ENCODE data around the gene CSMD2. TPM values are rescaled to one million over a fixed set of nuclear protein-coding genes. Genes with fewer than 3 reads are reported as not detected.

CSMD2 gene
- polyA plus RNA-seq, 1 of the 3 experiments (the other 2 are of a cell fraction): not detected

- no peak for DNase-seq
Measured at GRCh38 chr1:33529957-33530356, 635.1 kb downstream of the CSMD2 start.

GRCh38 chr1:33527934-33528333 is 637.1 kb downstream of the CSMD2 start:
- Histone ChIP-seq H3K4me3 (ENCODE audit: low read depth in 2 of 2, low read length in 1 of 2) (no peak overlapping the region), H2AFZ (ENCODE audit: low read depth) (no peak overlapping the region), H3K9me3 (no peaks in the 10 kb centered on the region), H3K27me3 (ENCODE audit: insufficient read depth) (no peaks in the 10 kb centered on the region), H3K79me2 (ENCODE audit: insufficient read depth) (no peaks in the 10 kb centered on the region), H3K9me2 (no peaks in the 10 kb centered on the region), H3K9ac (no peak overlapping the region), H3K36me3 (replicated peaks in 1 of 2; ENCODE audit: control insufficient read depth in 1 of 2, insufficient read depth in 2 of 2, low read length in 1 of 2) (no peaks in the 10 kb centered on the region), H3F3A (replicated peaks; ENCODE audit: insufficient read depth) (no peaks in the 10 kb centered on the region), H3K4me2 (no peak overlapping the region), H3K27ac (ENCODE audit: low read depth in 2 of 2, low read length in 1 of 2) (no peak overlapping the region), H3K4me1 (ENCODE audit: control insufficient read depth in 1 of 2, insufficient read depth in 2 of 2, low read depth in 1 of 2, low read length in 1 of 2) (no peaks in the 10 kb centered on the region), H4K20me1 (ENCODE audit: insufficient read depth) (no peaks in the 10 kb centered on the region)
- DNase-seq: no peak
- TF ChIP-seq CTCF (IDR thresholded peaks at IDR 0.05) (no peak), TEAD4 (IDR thresholded peaks at IDR 0.05; ENCODE audit: borderline replicate concordance, insufficient read depth) (no peak), JUND (IDR thresholded peaks at IDR 0.05) (no peak), RAD21 (IDR thresholded peaks at IDR 0.05; ENCODE audit: low read length) (no peak), PBX3 (IDR thresholded peaks at IDR 0.05) (no peak), MAX (IDR thresholded peaks at IDR 0.05; ENCODE audit: low read depth) (no peak), ELF1 (IDR thresholded peaks at IDR 0.05) (no peak)
- ChIA-PET POLR2A (no interaction called here), CTCF (interaction anchor here (1.0 to 1.2 kb wide), 2 partner anchors 9 to 105 kb away, joined by 3 to 4 read pairs; no protein-coding TSS in a partner anchor)
- WGBS (ENCODE audit: low lambda C conversion rate): 46% methylated on average over 3 of the region's 4 CpGs

More at GRCh38 chr1:33529957-33530356, 635.1 kb downstream of the CSMD2 start:
- H3K4me1 ChIP-seq (ENCODE audit: control insufficient read depth in 1 of 2, insufficient read depth in 2 of 2, low read depth in 1 of 2, low read length in 1 of 2): no peaks in the 10 kb centered on the region
- no peak overlapping the region for H3K27ac ChIP-seq (ENCODE audit: low read depth in 2 of 2, low read length in 1 of 2)
- no peaks in the 10 kb centered on the region for H3K9me3 ChIP-seq
- 5% methylated on average over 1 of the region's 1 CpG for WGBS (ENCODE audit: low lambda C conversion rate)
- H3K4me2 ChIP-seq: no peak overlapping the region
- H4K20me1 ChIP-seq (ENCODE audit: insufficient read depth): no peaks in the 10 kb centered on the region
- H3K36me3 ChIP-seq (replicated peaks in 1 of 2; ENCODE audit: control insufficient read depth in 1 of 2, insufficient read depth in 2 of 2, low read length in 1 of 2): no peaks in the 10 kb centered on the region
- CTCF ChIA-PET: no interaction called here
- no peaks in the 10 kb centered on the region for H3K79me2 ChIP-seq (ENCODE audit: insufficient read depth)
- no peaks in the 10 kb centered on the region for H3F3A ChIP-seq (replicated peaks; ENCODE audit: insufficient read depth)
- H2AFZ ChIP-seq (ENCODE audit: low read depth): no peak overlapping the region
- TF ChIP-seq RAD21 (IDR thresholded peaks at IDR 0.05; ENCODE audit: low read length) (no peak), EZH2phosphoT487 (IDR thresholded peaks at IDR 0.05; ENCODE audit: borderline replicate concordance, low read depth) (no peak), GABPA (IDR thresholded peaks at IDR 0.05; ENCODE audit: low read depth) (no peak), IRF3 (IDR thresholded peaks at IDR 0.05; ENCODE audit: low read depth, low read length) (no peak), TCF12 (IDR thresholded peaks at IDR 0.05) (no peak), RCOR1 (IDR thresholded peaks at IDR 0.05; ENCODE audit: low read length) (no peak), PBX3 (IDR thresholded peaks at IDR 0.05) (no peak), NFIC (IDR thresholded peaks at IDR 0.05; ENCODE audit: borderline replicate concordance) (no peak), GATA2 (CRISPR knock-in tag; IDR thresholded peaks at IDR 0.05) (no peak)
- no peak overlapping the region for H3K4me3 ChIP-seq (ENCODE audit: low read depth in 2 of 2, low read length in 1 of 2)
- POLR2A ChIA-PET: no interaction called here
- no peaks in the 10 kb centered on the region for H3K9me2 ChIP-seq
- H3K9ac ChIP-seq: no peak overlapping the region
- no peaks in the 10 kb centered on the region for H3K27me3 ChIP-seq (ENCODE audit: insufficient read depth)
